PC-3 (cell line): ENCODE results near the gene LAMTOR2.

Experiments used
- EZH2 ChIP-seq: fragments of 300-600 bp; sonication (generic); IDR thresholded peaks from one replicate; pipeline ENCODE4 v1.6.1; 2017; ENCODE audit warnings: antibody characterized with exemption, mild to moderate bottlenecking, low read length; ENCODE audit not compliant: unreplicated experiment
- EZH2phosphoT487 ChIP-seq: fragments of 300-600 bp; sonication (generic); IDR thresholded peaks from 2 replicates; pipeline ENCODE4 v1.6.1; 2018; ENCODE audit warnings: mild to moderate bottlenecking, antibody characterized with exemption, low read length, borderline replicate concordance
- TF ChIP-seq, protein P1 (sequence below): fragments of 300-600 bp; sonication (generic); conservative IDR thresholded peaks from 2 replicates; pipeline ENCODE4 v1.5.1; 2017; ENCODE audit warnings: antibody characterized with exemption, low read depth, mild to moderate bottlenecking, low read length

DNA sequence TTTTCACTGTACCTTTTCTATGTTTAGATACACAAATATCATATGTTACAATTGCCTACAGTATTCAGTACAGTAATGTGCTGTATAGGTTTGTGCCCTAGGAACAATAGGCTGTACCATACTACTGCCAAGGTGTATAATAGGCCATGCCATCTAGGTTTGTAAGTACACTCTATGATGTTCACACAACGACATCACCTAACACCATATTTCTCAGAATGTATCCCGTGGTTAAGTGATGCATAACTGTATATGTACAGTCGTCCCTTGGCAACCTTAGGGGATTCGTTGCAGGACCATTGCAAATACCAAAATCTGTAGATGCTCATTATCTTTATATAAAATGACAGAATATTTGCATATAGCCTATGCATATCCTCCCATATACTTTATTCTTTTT is 28.0 kb upstream of the LAMTOR2 start:
- TF ChIP-seq, protein P1, sequence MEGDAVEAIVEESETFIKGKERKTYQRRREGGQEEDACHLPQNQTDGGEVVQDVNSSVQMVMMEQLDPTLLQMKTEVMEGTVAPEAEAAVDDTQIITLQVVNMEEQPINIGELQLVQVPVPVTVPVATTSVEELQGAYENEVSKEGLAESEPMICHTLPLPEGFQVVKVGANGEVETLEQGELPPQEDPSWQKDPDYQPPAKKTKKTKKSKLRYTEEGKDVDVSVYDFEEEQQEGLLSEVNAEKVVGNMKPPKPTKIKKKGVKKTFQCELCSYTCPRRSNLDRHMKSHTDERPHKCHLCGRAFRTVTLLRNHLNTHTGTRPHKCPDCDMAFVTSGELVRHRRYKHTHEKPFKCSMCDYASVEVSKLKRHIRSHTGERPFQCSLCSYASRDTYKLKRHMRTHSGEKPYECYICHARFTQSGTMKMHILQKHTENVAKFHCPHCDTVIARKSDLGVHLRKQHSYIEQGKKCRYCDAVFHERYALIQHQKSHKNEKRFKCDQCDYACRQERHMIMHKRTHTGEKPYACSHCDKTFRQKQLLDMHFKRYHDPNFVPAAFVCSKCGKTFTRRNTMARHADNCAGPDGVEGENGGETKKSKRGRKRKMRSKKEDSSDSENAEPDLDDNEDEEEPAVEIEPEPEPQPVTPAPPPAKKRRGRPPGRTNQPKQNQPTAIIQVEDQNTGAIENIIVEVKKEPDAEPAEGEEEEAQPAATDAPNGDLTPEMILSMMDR = no peak
- no peak for TF ChIP-seq EZH2phosphoT487
- no peak for TF ChIP-seq EZH2
